HCT116 (cell line): Measurements from ENCODE around the gene WDFY2. TPM values are rescaled to one million over a fixed set of nuclear protein-coding genes. Genes with fewer than 3 reads are reported as not detected.

ENCODE experiments used
- ATAC-seq: fragments of 200-7000 bp; cut with Tn5 transposase; 2 replicates; pipeline ENCODE4 v1.9.1; 2020; ENCODE audit warnings: mild to moderate bottlenecking, moderate library complexity
- BruUV-seq: library from RNA; stranded (reverse); fragments of 400-500 nt; replicated peaks from 2 replicates; lab custom pipeline; 2021; lab: Mats Ljungman, UMichigan
- CTCF ChIA-PET: fragments of 300-600 bp; sonication (Branson Sonifier 250); formaldehyde crosslinking; loops from one replicate; lab custom pipeline; 2021; ENCODE audit warnings: antibody characterized with exemption; lab: Charles Lee
- POLR2A ChIA-PET: fragments of 300-600, 350-600 bp; sonication (Branson Sonifier 250); formaldehyde crosslinking; loops from one replicate; lab custom pipeline; 2021; ENCODE audit warnings: antibody characterized with exemption; lab: Charles Lee
- RAD21 ChIA-PET, 2 experiments: fragments of 300-600 bp; sonication (Branson Sonifier 250); formaldehyde crosslinking; loops; one replicate each; lab custom pipeline; 2023; ENCODE audit warnings: low total read pairs in 2 of 2; ENCODE audit not compliant: uncharacterized antibody in 2 of 2, unreplicated experiment in 2 of 2, low non-redundant PET in 1 of 2; lab: Charles Lee
- DNase-seq: peaks from one replicate; pipeline ENCODE4 v3.0.0-alpha.2; 2010; ENCODE audit warnings: low read depth, low spot score
- H2AFZ ChIP-seq: fragments of 200-600 bp; shearing (Covaris generic), sonication (generic); 2 replicates; pipeline ENCODE4 v1.6.1; 2017; ENCODE audit warnings: low read depth, mixed run types, mixed read lengths, antibody characterized with exemption, low read length; ENCODE audit not compliant: poor library complexity, severe bottlenecking
- H3K27ac ChIP-seq: 2 replicates; pipeline ENCODE4 v1.5.1; 2012; ENCODE audit warnings: low read depth, low read length
- H3K27me3 ChIP-seq: fragments of 200-600 bp; sonication (generic); 2 replicates; pipeline ENCODE4 v1.6.1; 2016; ENCODE audit warnings: mixed run types, low read length, mixed read lengths; ENCODE audit not compliant: insufficient read depth
- H3K36me3 ChIP-seq, 2 experiments: fragments of 200-500 bp in 1 of 2; fragments of 200-600 bp in 1 of 2; sonication (Bioruptor generic) in 1 of 2; sonication (generic) in 1 of 2; 2 replicates each; pipeline versions ENCODE4 v1.5.1 to v1.6.1; 2014 to 2016; ENCODE audit warnings: low read length in 2 of 2, inconsistent platforms in 1 of 2, mixed read lengths in 1 of 2, mixed run types in 1 of 2; ENCODE audit not compliant: insufficient read depth in 2 of 2, control insufficient read depth in 1 of 2
- H3K4me1 ChIP-seq, 2 experiments: fragments of 200-600 bp in 1 of 2; sonication (generic) in 1 of 2; 2 replicates each; pipeline versions ENCODE4 v1.5.1 to v1.6.1; 2012 to 2017; ENCODE audit warnings: low read length in 2 of 2, inconsistent platforms in 1 of 2, mild to moderate bottlenecking in 1 of 2, mixed read lengths in 1 of 2, mixed run types in 1 of 2, moderate library complexity in 1 of 2; ENCODE audit not compliant: insufficient read depth in 2 of 2, control insufficient read depth in 1 of 2
- H3K4me2 ChIP-seq: fragments of 200-600 bp; sonication (generic); 2 replicates; pipeline ENCODE4 v1.6.1; 2017; ENCODE audit warnings: mixed run types, low read length, mixed read lengths
- H3K4me3 ChIP-seq, 2 experiments: fragments of 200-600 bp in 1 of 2; sonication (generic) in 1 of 2; replicated peaks in 1 of 2; 2 replicates each; pipeline ENCODE4 v1.5.1; 2011 to 2016; ENCODE audit warnings: low read length in 2 of 2, control low read depth in 1 of 2, low read depth in 1 of 2, mild to moderate bottlenecking in 1 of 2, mixed read lengths in 1 of 2, mixed run types in 1 of 2
- H3K79me2 ChIP-seq: fragments of 200-600 bp; sonication (generic); 2 replicates; pipeline ENCODE4 v1.6.1; 2017; ENCODE audit warnings: mild to moderate bottlenecking, mixed run types, low read length, moderate library complexity, mixed read lengths; ENCODE audit not compliant: insufficient read depth
- H3K9ac ChIP-seq: fragments of 200-600 bp; sonication (generic); 2 replicates; pipeline ENCODE4 v1.6.1; 2016; ENCODE audit warnings: low read length, mixed read lengths
- H3K9me2 ChIP-seq: fragments of 200-600 bp; sonication (generic), shearing (Covaris generic); 2 replicates; pipeline ENCODE4 v1.6.1; 2017; ENCODE audit warnings: mixed run types, mild to moderate bottlenecking, moderate library complexity; ENCODE audit not compliant: insufficient read depth
- H3K9me3 ChIP-seq, 2 experiments: fragments of 200-500 bp in 1 of 2; fragments of 200-600 bp in 1 of 2; sonication (Bioruptor generic) in 1 of 2; sonication (generic) in 1 of 2; 2 replicates each; pipeline ENCODE4 v1.6.1; 2014 to 2017; ENCODE audit warnings: low read length in 2 of 2, mixed read lengths in 2 of 2, inconsistent platforms in 1 of 2, low read depth in 1 of 2, mild to moderate bottlenecking in 1 of 2, mixed run types in 1 of 2, moderate library complexity in 1 of 2; ENCODE audit not compliant: control insufficient read depth in 1 of 2, insufficient read depth in 1 of 2
- H4K20me1 ChIP-seq: fragments of 200-600 bp; sonication (generic), shearing (Covaris generic); 2 replicates; pipeline ENCODE4 v1.6.1; 2017; ENCODE audit warnings: mixed run types, mild to moderate bottlenecking, moderate library complexity; ENCODE audit not compliant: insufficient read depth
- CEBPB ChIP-seq: IDR thresholded peaks from 2 replicates; pipeline ENCODE4 v1.6.1; 2012; ENCODE audit warnings: low read depth
- EGR1 ChIP-seq: IDR thresholded peaks from 2 replicates; pipeline ENCODE4 v1.6.1; 2012; ENCODE audit warnings: low read depth
- ELF1 ChIP-seq: IDR thresholded peaks from 2 replicates; pipeline ENCODE4 v1.6.1; 2012; ENCODE audit warnings: low read depth, borderline replicate concordance
- EZH2phosphoT487 ChIP-seq: fragments of 200-600 bp; IDR thresholded peaks from 2 replicates; pipeline ENCODE4 v1.6.1; 2018; ENCODE audit warnings: antibody characterized with exemption, borderline replicate concordance
- FOSL1 ChIP-seq: IDR thresholded peaks from 2 replicates; pipeline ENCODE4 v1.6.1; 2012; ENCODE audit warnings: low read depth
- JUND ChIP-seq: IDR thresholded peaks from 2 replicates; pipeline ENCODE4 v1.6.1; 2012
- POLR2AphosphoS5 ChIP-seq: IDR thresholded peaks from 2 replicates; pipeline ENCODE4 v1.6.1; 2011; ENCODE audit warnings: mild to moderate bottlenecking, low read depth, low read length, moderate library complexity
- SIN3A ChIP-seq: IDR thresholded peaks from 2 replicates; pipeline ENCODE4 v1.6.1; 2012; ENCODE audit warnings: low read depth
- SP1 ChIP-seq: IDR thresholded peaks from 2 replicates; pipeline ENCODE4 v1.6.1; 2012; ENCODE audit warnings: low read depth
- TCF7L2 ChIP-seq: IDR thresholded peaks from 2 replicates; pipeline ENCODE4 v1.7.0; 2011; ENCODE audit warnings: borderline replicate concordance, inconsistent platforms; ENCODE audit not compliant: insufficient read depth, insufficient read length; ENCODE audit errors: extremely low read depth
- ZFX ChIP-seq: fragments of 450-650 bp; IDR thresholded peaks from 2 replicates; pipeline ENCODE4 v1.6.1; 2017
- intact Hi-C: fragments of 100-400 bp; cut with micrococcal nuclease; formaldehyde crosslinking; loops from 2 replicates; pipeline ENCODE4 v1.10.0; 2022
- total RNA-seq: library from RNA; stranded (reverse); gene quantifications from one replicate; pipeline ENCODE4 v1.2.1, GENCODE V29; 2021; ENCODE audit not compliant: unreplicated experiment
- TF ChIP-seq, protein P1 (sequence below): IDR thresholded peaks from 2 replicates; pipeline ENCODE4 v1.6.1; 2011; ENCODE audit warnings: mild to moderate bottlenecking, low read length, moderate library complexity; ENCODE audit not compliant: insufficient replicate concordance; ENCODE audit errors: extremely low read depth
- TF ChIP-seq, protein P2 (sequence below): IDR thresholded peaks from 2 replicates; pipeline ENCODE4 v1.6.1; 2012; ENCODE audit warnings: low read depth
- TF ChIP-seq, protein P3 (sequence below): IDR thresholded peaks from 2 replicates; pipeline ENCODE4 v1.6.1; 2012

The WDFY2 gene
- total RNA-seq, 1 experiment from 2014 or later = 6.1 TPM

DNA sequence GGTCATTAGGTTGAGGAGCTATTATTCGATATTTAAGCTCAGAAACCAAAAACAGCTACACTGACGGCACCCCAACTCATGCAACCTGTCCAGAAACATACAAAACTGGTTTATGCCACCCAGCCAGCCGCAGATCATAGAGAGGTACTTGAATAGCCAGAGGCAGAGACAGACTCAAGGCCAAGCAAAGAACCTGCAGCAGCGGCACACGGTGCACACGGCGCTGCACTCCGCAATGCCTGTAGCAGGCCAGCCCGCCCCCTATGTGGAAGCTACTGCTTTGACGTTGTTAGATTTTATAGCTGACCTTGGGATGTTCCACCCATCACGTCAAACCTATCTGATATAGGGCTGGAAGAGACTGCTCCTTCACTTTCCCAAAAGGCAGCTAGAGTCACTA, 231.6 kb downstream of the WDFY2 start (continued):
- TF ChIP-seq, protein P1, sequence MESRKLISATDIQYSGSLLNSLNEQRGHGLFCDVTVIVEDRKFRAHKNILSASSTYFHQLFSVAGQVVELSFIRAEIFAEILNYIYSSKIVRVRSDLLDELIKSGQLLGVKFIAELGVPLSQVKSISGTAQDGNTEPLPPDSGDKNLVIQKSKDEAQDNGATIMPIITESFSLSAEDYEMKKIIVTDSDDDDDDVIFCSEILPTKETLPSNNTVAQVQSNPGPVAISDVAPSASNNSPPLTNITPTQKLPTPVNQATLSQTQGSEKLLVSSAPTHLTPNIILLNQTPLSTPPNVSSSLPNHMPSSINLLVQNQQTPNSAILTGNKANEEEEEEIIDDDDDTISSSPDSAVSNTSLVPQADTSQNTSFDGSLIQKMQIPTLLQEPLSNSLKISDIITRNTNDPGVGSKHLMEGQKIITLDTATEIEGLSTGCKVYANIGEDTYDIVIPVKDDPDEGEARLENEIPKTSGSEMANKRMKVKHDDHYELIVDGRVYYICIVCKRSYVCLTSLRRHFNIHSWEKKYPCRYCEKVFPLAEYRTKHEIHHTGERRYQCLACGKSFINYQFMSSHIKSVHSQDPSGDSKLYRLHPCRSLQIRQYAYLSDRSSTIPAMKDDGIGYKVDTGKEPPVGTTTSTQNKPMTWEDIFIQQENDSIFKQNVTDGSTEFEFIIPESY = no peak
- no peak for TF ChIP-seq ZFX
- no peak for TF ChIP-seq EGR1
- TF ChIP-seq SIN3A = no peak
- TF ChIP-seq ELF1 = no peak
- no peak for TF ChIP-seq FOSL1

DNA sequence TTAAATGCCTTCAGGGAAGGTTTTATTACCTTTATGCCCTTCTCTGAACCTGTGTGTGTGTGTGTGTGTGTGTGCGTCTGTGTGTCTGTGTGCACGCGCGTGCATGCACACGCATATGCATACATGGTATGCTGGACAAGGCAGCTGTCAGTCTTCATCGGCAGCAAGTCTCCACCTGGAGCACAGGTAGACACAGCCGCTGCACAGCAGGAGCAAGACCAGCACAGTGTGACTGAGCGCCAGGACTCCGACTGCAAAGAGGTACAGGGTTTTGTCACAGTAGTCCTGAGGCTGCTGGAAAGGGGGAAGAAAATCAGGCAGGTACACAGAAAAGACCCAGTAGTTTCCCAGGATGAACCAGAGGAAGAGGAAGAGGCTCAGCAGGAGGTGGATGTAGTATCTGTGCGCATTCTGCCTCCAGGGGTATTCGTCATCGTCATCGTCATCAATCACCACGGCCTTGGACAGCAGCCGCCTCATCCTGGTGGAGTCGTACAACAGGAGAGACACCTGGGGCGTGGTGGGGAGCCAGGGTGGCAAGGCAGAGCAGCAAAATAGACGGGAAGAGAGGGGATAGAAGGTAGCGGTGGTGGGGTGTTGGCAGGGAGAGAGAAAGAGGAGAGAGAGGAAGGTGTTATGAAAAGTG, 232.5 kb downstream of the WDFY2 start:
- ChIA-PET CTCF (interaction anchor here (1.2 to 2.7 kb wide), 3 partner anchors 17 to 311 kb away, joined by 5 to 22 read pairs (median 10); partner anchors contain the start of gene NEK5), RAD21 (no interaction called here), POLR2A (interaction anchor here (0.8 kb wide), 1 partner anchor 364 kb away, joined by 3 read pairs; the partner anchor contains the start of gene INTS6)
- 0 out of 4 replicates have a peak overlapping the region, but pooled peaks of 1 of the 2 experiments have one; percentile 11 for H3K4me3 ChIP-seq
- peaks cover 0 to 28% of the 10 kb centered on the region in 2 experiments; a peak in 3 of 4 replicates for H3K4me1 ChIP-seq
- H3K27me3 ChIP-seq = peaks cover 6% of the 10 kb centered on the region; the same call in 1 of the 2 replicates
- ATAC-seq = peak; percentile 79
- H3K9ac ChIP-seq = no peak overlapping the region
- no peaks in the 10 kb centered on the region for H3K9me2 ChIP-seq
- BruUV-seq = no TSS peak
- TF ChIP-seq FOSL1 (peak; percentile 32; the same call in 1 of the 2 replicates), CEBPB (no peak), POLR2AphosphoS5 (no peak), EZH2phosphoT487 (no peak), JUND (peak; percentile 34; the same call in 1 of the 2 replicates), TCF7L2 (no peak), SP1 (0 out of 2 replicates have a peak, but pooled peaks have one; percentile 12), ELF1 (no peak)
- TF ChIP-seq, protein P2, sequence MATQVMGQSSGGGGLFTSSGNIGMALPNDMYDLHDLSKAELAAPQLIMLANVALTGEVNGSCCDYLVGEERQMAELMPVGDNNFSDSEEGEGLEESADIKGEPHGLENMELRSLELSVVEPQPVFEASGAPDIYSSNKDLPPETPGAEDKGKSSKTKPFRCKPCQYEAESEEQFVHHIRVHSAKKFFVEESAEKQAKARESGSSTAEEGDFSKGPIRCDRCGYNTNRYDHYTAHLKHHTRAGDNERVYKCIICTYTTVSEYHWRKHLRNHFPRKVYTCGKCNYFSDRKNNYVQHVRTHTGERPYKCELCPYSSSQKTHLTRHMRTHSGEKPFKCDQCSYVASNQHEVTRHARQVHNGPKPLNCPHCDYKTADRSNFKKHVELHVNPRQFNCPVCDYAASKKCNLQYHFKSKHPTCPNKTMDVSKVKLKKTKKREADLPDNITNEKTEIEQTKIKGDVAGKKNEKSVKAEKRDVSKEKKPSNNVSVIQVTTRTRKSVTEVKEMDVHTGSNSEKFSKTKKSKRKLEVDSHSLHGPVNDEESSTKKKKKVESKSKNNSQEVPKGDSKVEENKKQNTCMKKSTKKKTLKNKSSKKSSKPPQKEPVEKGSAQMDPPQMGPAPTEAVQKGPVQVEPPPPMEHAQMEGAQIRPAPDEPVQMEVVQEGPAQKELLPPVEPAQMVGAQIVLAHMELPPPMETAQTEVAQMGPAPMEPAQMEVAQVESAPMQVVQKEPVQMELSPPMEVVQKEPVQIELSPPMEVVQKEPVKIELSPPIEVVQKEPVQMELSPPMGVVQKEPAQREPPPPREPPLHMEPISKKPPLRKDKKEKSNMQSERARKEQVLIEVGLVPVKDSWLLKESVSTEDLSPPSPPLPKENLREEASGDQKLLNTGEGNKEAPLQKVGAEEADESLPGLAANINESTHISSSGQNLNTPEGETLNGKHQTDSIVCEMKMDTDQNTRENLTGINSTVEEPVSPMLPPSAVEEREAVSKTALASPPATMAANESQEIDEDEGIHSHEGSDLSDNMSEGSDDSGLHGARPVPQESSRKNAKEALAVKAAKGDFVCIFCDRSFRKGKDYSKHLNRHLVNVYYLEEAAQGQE = no peak
- TF ChIP-seq, protein P3, sequence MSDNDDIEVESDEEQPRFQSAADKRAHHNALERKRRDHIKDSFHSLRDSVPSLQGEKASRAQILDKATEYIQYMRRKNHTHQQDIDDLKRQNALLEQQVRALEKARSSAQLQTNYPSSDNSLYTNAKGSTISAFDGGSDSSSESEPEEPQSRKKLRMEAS = no peak
- H3K79me2 ChIP-seq = no peaks in the 10 kb centered on the region
- peak overlapping the region; percentile 71 for H2AFZ ChIP-seq
- intact Hi-C loops = no loop called here
- H3K9me3 ChIP-seq = no peaks in the 10 kb centered on the region
- H3K4me2 ChIP-seq = peak overlapping the region; percentile 63
- H4K20me1 ChIP-seq = no peaks in the 10 kb centered on the region
- H3K36me3 ChIP-seq = no peaks in the 10 kb centered on the region
- peak; percentile 23 for DNase-seq
- H3K27ac ChIP-seq = no peak overlapping the region
